Lung (tissue), 12 donors: ENCODE data around the gene CTTN. TPM values are rescaled to one million over a fixed set of nuclear protein-coding genes. Genes with fewer than 3 reads are reported as not detected.
"Not testable (repeated sequence)": the region's sequence is repeated elsewhere in the genome, so short reads cannot be mapped to it uniquely, and the experiment has no call there.

Experiments
- ATAC-seq: fragments of 200-7000 bp; cut with Tn5 transposase; one replicate; pipeline ENCODE4 v1.9.1; 2020; ENCODE audit warnings: moderate number of reproducible peaks; ENCODE audit not compliant: insufficient read depth, low FRiP score
- DNase-seq, 3 donors: peaks; one replicate each; pipeline ENCODE4 v3.0.0-alpha.2; 2013 to 2017
- H3K27ac ChIP-seq, 2 donors: one replicate each; pipeline ENCODE4 v1.5.1; 2013; ENCODE audit warnings: mild to moderate bottlenecking in 2 of 2, moderate library complexity in 2 of 2, control low read depth in 1 of 2, inconsistent platforms in 1 of 2, low read depth in 1 of 2, low read length in 1 of 2
- H3K27me3 ChIP-seq, 3 donors: one replicate each; pipeline ENCODE4 v1.5.1; 2013; ENCODE audit warnings: low read length in 2 of 3; ENCODE audit not compliant: control insufficient read depth in 3 of 3, insufficient read depth in 3 of 3
- H3K36me3 ChIP-seq, 4 donors: one replicate each; pipeline ENCODE4 v1.5.1; 2013; ENCODE audit warnings: low read length in 4 of 4, mild to moderate bottlenecking in 1 of 4, moderate library complexity in 1 of 4; ENCODE audit not compliant: control insufficient read depth in 4 of 4, insufficient read depth in 4 of 4
- H3K4me1 ChIP-seq, 5 donors: one replicate each; pipeline ENCODE4 v1.5.1; 2013; ENCODE audit warnings: low read length in 5 of 5, mild to moderate bottlenecking in 2 of 5, moderate library complexity in 1 of 5; ENCODE audit not compliant: control insufficient read depth in 5 of 5, insufficient read depth in 5 of 5
- H3K4me3 ChIP-seq: one replicate; pipeline ENCODE4 v1.5.1; 2013; ENCODE audit warnings: mild to moderate bottlenecking, control low read depth, moderate library complexity
- H3K9ac ChIP-seq, 2 donors: one replicate each; pipeline ENCODE4 v1.5.1; 2013; ENCODE audit warnings: low read length in 2 of 2, control low read depth in 1 of 2; ENCODE audit not compliant: insufficient read depth in 1 of 2
- H3K9me3 ChIP-seq, 4 donors: one replicate each; pipeline ENCODE4 v1.5.1; 2013; ENCODE audit warnings: low read length in 3 of 4, mild to moderate bottlenecking in 1 of 4, moderate library complexity in 1 of 4; ENCODE audit not compliant: control insufficient read depth in 4 of 4, insufficient read depth in 3 of 4
- WGBS, 2 donors: extraction: QIAGEN DNeasy Blood & Tissue Kit; methylation state at CpG; one replicate each; pipeline ENCODE4 v1.1.7; 2013; 5-methylcytosine and 5-hydroxymethylcytosine counted together
- polyA plus RNA-seq, 2 donors: library from polyadenylated mRNA; stranded (reverse); fragments of 200-250 nt; gene quantifications; one replicate each; pipeline ENCODE4 v1.2.1, GENCODE V29; 2013
- total RNA-seq, 2 donors: library from RNA; depleted of rRNA in 1 of 2; stranded (reverse); fragments of >200 nt in 1 of 2; gene quantifications; one replicate each; pipeline ENCODE4 v1.2.1, GENCODE V29; 2014 to 2021
- TF ChIP-seq, protein P1 (sequence below): IDR thresholded peaks from 2 replicates; pipeline ENCODE4 v1.5.1; 2012; ENCODE audit warnings: mild to moderate bottlenecking; ENCODE audit errors: control extremely low read depth, extremely low read depth
- donor health status: control.
- donor health status: control.
- donor health status: Bipolar disorder and iron deficiency.
- donor health status: healthy.
- donor health status: DM: yes; HTN: yes; CAD: no.

Gene CTTN
- total and polyA plus RNA-seq, 4 donors = 89.8 to 235 (median 154) TPM

DNA sequence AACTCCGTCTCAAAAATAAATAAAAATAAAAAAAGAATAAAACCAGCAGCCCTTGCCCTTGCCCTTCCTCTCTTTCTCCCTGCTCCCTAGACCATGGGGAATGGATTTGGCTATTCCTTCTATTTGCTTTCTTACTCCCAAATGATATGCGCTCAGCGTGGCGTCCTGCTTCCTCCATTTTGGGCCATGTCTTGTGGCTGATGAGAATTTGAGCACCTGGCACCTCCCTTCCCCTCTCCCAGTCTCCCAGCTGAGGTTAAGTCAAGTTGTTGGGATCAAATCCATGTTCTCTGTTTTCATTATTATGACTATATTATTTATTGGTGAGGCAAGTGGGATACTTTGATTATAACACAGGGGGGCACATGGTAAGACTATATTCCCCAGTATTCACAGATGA is 10.8 kb upstream of the CTTN start:
- no peak overlapping the region for H3K4me3 ChIP-seq
- ATAC-seq = no peak
- peaks cover 0 to 5% (median 0%) of the 10 kb centered on the region in 5 donors for H3K4me1 ChIP-seq
- peaks cover 0 to 14% (median 7%) of the 10 kb centered on the region in 4 donors for H3K36me3 ChIP-seq
- 97 to 99% methylated on average over 4 of the region's 4 CpGs for WGBS, 2 donors
- H3K9ac ChIP-seq = no peak overlapping the region
- no peaks in the 10 kb centered on the region for H3K27me3 ChIP-seq
- no peak for DNase-seq
- H3K27ac ChIP-seq = no peak overlapping the region
- no peaks in the 10 kb centered on the region for H3K9me3 ChIP-seq
- TF ChIP-seq, protein P1, sequence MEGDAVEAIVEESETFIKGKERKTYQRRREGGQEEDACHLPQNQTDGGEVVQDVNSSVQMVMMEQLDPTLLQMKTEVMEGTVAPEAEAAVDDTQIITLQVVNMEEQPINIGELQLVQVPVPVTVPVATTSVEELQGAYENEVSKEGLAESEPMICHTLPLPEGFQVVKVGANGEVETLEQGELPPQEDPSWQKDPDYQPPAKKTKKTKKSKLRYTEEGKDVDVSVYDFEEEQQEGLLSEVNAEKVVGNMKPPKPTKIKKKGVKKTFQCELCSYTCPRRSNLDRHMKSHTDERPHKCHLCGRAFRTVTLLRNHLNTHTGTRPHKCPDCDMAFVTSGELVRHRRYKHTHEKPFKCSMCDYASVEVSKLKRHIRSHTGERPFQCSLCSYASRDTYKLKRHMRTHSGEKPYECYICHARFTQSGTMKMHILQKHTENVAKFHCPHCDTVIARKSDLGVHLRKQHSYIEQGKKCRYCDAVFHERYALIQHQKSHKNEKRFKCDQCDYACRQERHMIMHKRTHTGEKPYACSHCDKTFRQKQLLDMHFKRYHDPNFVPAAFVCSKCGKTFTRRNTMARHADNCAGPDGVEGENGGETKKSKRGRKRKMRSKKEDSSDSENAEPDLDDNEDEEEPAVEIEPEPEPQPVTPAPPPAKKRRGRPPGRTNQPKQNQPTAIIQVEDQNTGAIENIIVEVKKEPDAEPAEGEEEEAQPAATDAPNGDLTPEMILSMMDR = no peak

DNA sequence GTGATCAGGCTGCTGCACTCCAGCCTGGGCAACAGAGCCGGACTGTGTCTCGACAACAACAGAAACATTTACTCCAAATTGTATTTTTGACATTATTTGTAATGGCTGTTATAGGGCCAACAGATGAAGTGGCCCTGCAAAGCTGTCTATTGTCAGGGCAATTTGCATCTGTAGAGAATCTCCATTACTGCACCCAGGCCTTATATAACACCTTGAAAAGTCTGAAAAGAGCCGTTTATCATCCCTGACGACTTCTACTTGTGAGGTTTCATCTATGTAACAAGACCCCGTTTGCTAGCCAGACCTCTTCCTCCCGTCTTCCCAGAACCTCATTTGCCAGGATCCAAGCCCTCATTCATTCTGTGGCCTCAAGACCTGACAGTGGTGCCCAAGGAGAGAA is 9.1 kb upstream of the CTTN start:
- Histone ChIP-seq H3K9me3 (no peaks in the 10 kb centered on the region), H3K27ac (no peak overlapping the region), H3K4me1 (peaks cover 0 to 5% (median 0%) of the 10 kb centered on the region in 5 donors), H3K4me3 (no peak overlapping the region), H3K36me3 (peaks cover 0 to 9% (median 7%) of the 10 kb centered on the region in 4 donors), H3K27me3 (no peaks in the 10 kb centered on the region), H3K9ac (no peak overlapping the region)
- ATAC-seq (no peak), DNase-seq (no peak)
- TF ChIP-seq, protein P1 = no peak
- WGBS, 2 donors = 84 to 89% methylated on average over 6 of the region's 6 CpGs

DNA sequence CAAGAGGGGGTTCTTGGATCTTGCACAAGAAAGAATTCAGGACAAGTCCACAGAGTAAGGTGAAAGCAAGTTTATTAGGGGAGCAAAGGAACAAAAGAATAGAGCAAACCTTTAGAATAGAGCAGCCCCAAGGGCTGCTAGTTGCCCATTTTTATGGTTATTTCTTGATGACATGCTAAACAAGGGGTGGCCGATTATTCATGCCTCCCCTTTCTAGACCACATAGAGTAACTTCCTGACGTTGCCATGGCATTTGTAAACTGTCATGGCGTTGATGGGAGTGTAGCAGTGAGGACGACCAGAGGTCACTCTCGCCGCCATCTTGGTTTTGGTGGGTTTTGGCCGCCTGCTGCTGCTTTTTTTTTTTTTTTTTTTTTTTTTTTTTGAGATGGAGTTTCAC is 7.4 kb upstream of the CTTN start:
- not testable (repeated sequence) for DNase-seq, H3K27ac ChIP-seq, H3K9me3 ChIP-seq, H3K4me3 ChIP-seq, H3K36me3 ChIP-seq, H3K27me3 ChIP-seq, ATAC-seq, H3K4me1 ChIP-seq, H3K9ac ChIP-seq
- WGBS, 2 donors = 93 to 94% methylated on average over 7 of the region's 7 CpGs

DNA sequence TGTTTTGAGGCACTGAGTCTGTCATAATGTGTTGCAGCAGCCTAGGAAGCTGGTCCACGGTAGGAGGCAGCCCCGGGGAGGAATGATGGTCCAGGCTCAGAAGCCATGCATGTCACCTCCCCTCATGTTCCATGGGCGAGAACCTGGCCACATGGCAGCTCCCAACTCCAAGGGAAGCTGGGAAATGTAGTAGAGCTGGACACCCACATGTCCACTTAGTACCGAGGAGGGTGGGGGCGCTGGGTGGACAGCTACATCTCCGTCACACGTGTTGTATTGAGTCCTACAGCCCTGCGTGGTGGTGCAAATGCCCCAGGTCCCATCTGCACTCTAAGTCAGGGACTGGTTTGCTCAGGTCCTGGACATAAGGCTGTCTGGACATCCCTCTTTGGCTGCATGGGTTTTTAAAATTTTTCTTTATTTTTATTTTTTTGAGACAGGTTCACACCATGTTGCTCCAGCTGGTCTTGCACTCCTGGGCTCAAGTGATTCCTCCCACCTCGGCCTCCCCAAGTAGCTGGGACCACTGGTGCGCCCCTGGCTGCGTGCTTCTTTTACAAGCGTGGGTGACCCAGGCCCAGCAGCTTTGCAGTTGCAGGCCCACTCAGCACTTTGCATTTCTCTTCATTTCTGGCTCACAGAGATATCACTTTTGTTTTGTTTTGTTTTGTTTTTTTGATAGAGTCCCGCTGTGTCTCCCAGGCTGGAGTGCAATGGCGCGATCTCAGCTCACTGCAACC is 3.9 kb upstream of the CTTN start:
- Histone ChIP-seq H3K27me3 (no peaks in the 10 kb centered on the region), H3K9me3 (no peaks in the 10 kb centered on the region), H3K36me3 (no peaks in the 10 kb centered on the region), H3K27ac (no peak overlapping the region), H3K4me1 (peaks cover 0 to 13% (median 4%) of the 10 kb centered on the region in 5 donors), H3K9ac (no peak overlapping the region), H3K4me3 (no peak overlapping the region)
- DNase-seq (no peak), ATAC-seq (no peak)
- TF ChIP-seq, protein P1 = no peak
- 96 to 98% methylated on average over 15 of the region's 15 CpGs for WGBS, 2 donors
